Fibroblast of lung (primary cell): ENCODE measurements around the gene NCK2. TPM values are rescaled to one million over a fixed set of nuclear protein-coding genes. Genes with fewer than 3 reads are reported as not detected.

ENCODE experiments used
- DNase-seq, 2 donors: peaks; one replicate each; pipeline versions ENCODE4 v3.0.0 to v3.0.0-alpha.2; 2010; ENCODE audit warnings: low read depth in 2 of 2
- H2AFZ ChIP-seq: 2 replicates; pipeline ENCODE4 v1.5.1; 2012; ENCODE audit warnings: low read length, control low read depth, inconsistent platforms
- H3K27ac ChIP-seq: 2 replicates; pipeline ENCODE4 v1.5.1; 2011; ENCODE audit warnings: low read length, control low read depth; ENCODE audit not compliant: insufficient read depth
- H3K27me3 ChIP-seq: 2 replicates; pipeline ENCODE4 v1.5.1; 2011; ENCODE audit warnings: mild to moderate bottlenecking, low read length; ENCODE audit not compliant: control insufficient read depth, insufficient read depth
- H3K36me3 ChIP-seq: 2 replicates; pipeline ENCODE4 v1.5.1; 2011; ENCODE audit warnings: low read length; ENCODE audit not compliant: control insufficient read depth, insufficient read depth
- H3K4me1 ChIP-seq: 2 replicates; pipeline ENCODE4 v1.5.1; 2011; ENCODE audit warnings: low read length; ENCODE audit not compliant: control insufficient read depth, insufficient read depth; ENCODE audit errors: extremely low read depth
- H3K4me2 ChIP-seq: 2 replicates; pipeline ENCODE4 v1.5.1; 2011; ENCODE audit warnings: low read length, control low read depth; ENCODE audit not compliant: insufficient read depth; ENCODE audit errors: extremely low read depth
- H3K4me3 ChIP-seq, 4 experiments: fragments of 200-600 bp in 1 of 4; sonication (generic) in 1 of 4; replicated peaks in 1 of 4; 2 replicates each; pipeline ENCODE4 v1.5.1; 2011 to 2016; ENCODE audit warnings: low read length in 4 of 4, low read depth in 3 of 4, mild to moderate bottlenecking in 3 of 4, control low read depth in 2 of 4, inconsistent platforms in 1 of 4, mixed read lengths in 1 of 4; ENCODE audit not compliant: insufficient read depth in 1 of 4; ENCODE audit errors: control extremely low read depth in 1 of 4
- H3K79me2 ChIP-seq: 2 replicates; pipeline ENCODE4 v1.5.1; 2012; ENCODE audit warnings: mild to moderate bottlenecking, low read length, inconsistent platforms; ENCODE audit not compliant: control insufficient read depth, insufficient read depth
- H3K9ac ChIP-seq: 2 replicates; pipeline ENCODE4 v1.5.1; 2011; ENCODE audit warnings: mild to moderate bottlenecking, low read length, control low read depth; ENCODE audit not compliant: insufficient read depth
- H3K9me3 ChIP-seq: 2 replicates; pipeline ENCODE4 v1.5.1; 2012; ENCODE audit warnings: low read depth, low read length; ENCODE audit not compliant: control insufficient read depth, insufficient read depth
- H4K20me1 ChIP-seq: 2 replicates; pipeline ENCODE4 v1.5.1; 2011; ENCODE audit warnings: low read length; ENCODE audit not compliant: control insufficient read depth, insufficient read depth; ENCODE audit errors: extremely low read depth
- EZH2 ChIP-seq: IDR thresholded peaks from 2 replicates; pipeline ENCODE4 v1.5.1; 2012; ENCODE audit warnings: low read length, control low read depth, mild to moderate bottlenecking; ENCODE audit errors: missing control alignments
- polyA plus RNA-seq, 2 donors: library from polyadenylated mRNA; depleted of rRNA in 1 of 2; stranded (reverse) in 1 of 2; unstranded in 1 of 2; fragments of >200 nt; gene quantifications; 2 replicates each; pipeline ENCODE4 v1.2.1, GENCODE V29; 2011 to 2012; ENCODE audit warnings: missing spikeins in 1 of 2
- total RNA-seq: library from RNA; depleted of rRNA; stranded (reverse); fragments of >200 nt; gene quantifications from 2 replicates; pipeline ENCODE4 v1.2.1, GENCODE V29; 2014
- TF ChIP-seq, protein P1 (sequence below), 2 donors: IDR thresholded peaks in 1 of 2; conservative IDR thresholded peaks in 1 of 2; 1 replicate in 1 of 2; 2 replicates in 1 of 2; pipeline ENCODE4 v1.5.1; 2011 to 2012; ENCODE audit warnings: low read length in 2 of 2, control low read depth in 1 of 2, inconsistent platforms in 1 of 2, low read depth in 1 of 2, mild to moderate bottlenecking in 1 of 2

Gene NCK2
- total and polyA plus RNA-seq, 2 donors (not counting 1 experiment from before 2014, with no cell fraction given), result 25.4 to 51.3 TPM

DNA sequence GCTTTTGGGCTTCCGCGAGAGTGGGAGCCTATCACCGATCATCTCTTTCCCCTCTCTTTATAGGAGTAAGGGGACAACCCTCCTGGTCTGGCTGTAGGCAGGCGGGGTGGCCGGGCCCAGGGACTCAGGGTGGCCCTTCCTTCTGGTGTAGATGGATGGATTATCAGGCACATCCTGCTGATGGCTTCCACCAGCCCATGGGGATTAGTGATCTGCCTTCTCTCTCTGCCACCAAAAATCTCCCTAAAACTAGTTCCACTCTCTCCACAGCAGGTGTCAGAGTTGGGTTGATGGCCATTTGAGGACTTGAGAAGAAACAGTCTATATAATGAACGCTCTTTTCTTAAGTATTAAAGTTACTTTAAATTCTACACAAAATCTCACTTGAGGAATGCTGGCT is 37.4 kb downstream of the NCK2 start:
- no peak for TF ChIP-seq EZH2
- TF ChIP-seq, protein P1, sequence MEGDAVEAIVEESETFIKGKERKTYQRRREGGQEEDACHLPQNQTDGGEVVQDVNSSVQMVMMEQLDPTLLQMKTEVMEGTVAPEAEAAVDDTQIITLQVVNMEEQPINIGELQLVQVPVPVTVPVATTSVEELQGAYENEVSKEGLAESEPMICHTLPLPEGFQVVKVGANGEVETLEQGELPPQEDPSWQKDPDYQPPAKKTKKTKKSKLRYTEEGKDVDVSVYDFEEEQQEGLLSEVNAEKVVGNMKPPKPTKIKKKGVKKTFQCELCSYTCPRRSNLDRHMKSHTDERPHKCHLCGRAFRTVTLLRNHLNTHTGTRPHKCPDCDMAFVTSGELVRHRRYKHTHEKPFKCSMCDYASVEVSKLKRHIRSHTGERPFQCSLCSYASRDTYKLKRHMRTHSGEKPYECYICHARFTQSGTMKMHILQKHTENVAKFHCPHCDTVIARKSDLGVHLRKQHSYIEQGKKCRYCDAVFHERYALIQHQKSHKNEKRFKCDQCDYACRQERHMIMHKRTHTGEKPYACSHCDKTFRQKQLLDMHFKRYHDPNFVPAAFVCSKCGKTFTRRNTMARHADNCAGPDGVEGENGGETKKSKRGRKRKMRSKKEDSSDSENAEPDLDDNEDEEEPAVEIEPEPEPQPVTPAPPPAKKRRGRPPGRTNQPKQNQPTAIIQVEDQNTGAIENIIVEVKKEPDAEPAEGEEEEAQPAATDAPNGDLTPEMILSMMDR (conservative IDR thresholded peaks at IDR 0.05 in 1 of 2, IDR thresholded peaks at IDR 0.05 in 1 of 2; ENCODE audit: low read depth in 1 of 2, low read length in 2 of 2), result no peak
- Histone ChIP-seq H3K4me3 (no peak overlapping the region), H3K79me2 (peaks cover 2% of the 10 kb centered on the region), H3K36me3 (no peaks in the 10 kb centered on the region), H3K9ac (no peak overlapping the region), H3K9me3 (no peaks in the 10 kb centered on the region), H3K27me3 (no peaks in the 10 kb centered on the region), H2AFZ (no peak overlapping the region), H3K27ac (no peak overlapping the region), H3K4me1 (peaks cover 29% of the 10 kb centered on the region), H3K4me2 (no peak overlapping the region), H4K20me1 (no peaks in the 10 kb centered on the region)
- peak in 1 of 2 donors; percentile 7 for DNase-seq

- no peak for DNase-seq
- no peak overlapping the region for H3K9ac ChIP-seq
- peaks cover 33% of the 10 kb centered on the region for H3K4me1 ChIP-seq
- H3K36me3 ChIP-seq, result no peaks in the 10 kb centered on the region
- H4K20me1 ChIP-seq, result no peaks in the 10 kb centered on the region
- no peaks in the 10 kb centered on the region for H3K9me3 ChIP-seq
- H3K4me3 ChIP-seq, result no peak overlapping the region
- no peak for TF ChIP-seq EZH2
- TF ChIP-seq, protein P1 (conservative IDR thresholded peaks at IDR 0.05 in 1 of 2, IDR thresholded peaks at IDR 0.05 in 1 of 2; ENCODE audit: low read depth in 1 of 2, low read length in 2 of 2), result no peak
- no peak overlapping the region for H3K4me2 ChIP-seq
- H2AFZ ChIP-seq, result no peak overlapping the region
- H3K79me2 ChIP-seq, result peaks cover 2% of the 10 kb centered on the region
- H3K27ac ChIP-seq, result no peak overlapping the region
- no peaks in the 10 kb centered on the region for H3K27me3 ChIP-seq
Observed at GRCh38 chr2:105782646-105783045, 37.9 kb downstream of the NCK2 start.

DNA sequence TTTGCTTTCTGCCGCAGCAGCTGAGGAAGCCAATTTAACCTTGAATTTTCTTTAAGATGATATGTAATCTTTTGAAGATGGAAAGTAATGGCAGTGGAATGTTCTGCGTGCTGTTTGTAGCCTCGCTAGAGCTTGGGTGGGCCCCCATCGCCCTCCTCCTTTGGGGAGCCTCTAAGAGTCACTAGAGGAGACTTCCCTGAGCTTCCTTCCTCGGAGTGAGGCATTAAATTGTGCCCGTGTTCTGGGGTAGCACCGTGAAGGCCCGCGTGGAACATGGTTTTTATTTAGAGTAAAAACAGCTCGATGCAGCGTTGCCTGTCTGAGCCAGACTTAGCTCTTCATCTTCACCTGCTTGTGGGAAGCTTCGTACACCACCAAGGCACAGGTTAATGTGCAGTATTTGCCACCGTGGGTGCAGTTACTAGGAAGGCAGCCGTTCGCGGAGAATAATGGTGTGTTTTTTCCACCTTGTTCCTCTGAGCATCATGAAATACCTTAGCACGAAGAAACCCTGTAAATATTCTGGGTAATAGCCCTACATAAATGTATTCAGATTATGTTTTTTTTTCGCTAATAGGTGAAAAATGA is 38.5 kb downstream of the NCK2 start:
- TF ChIP-seq, protein P1 (conservative IDR thresholded peaks at IDR 0.05 in 1 of 2, IDR thresholded peaks at IDR 0.05 in 1 of 2; ENCODE audit: low read depth in 1 of 2, low read length in 2 of 2), result no peak
- TF ChIP-seq EZH2, result no peak
- peaks cover 2% of the 10 kb centered on the region for H3K79me2 ChIP-seq
- peaks cover 30% of the 10 kb centered on the region for H3K4me1 ChIP-seq
- no peaks in the 10 kb centered on the region for H3K36me3 ChIP-seq
- no peak for DNase-seq
- H3K9ac ChIP-seq, result no peak overlapping the region
- no peak overlapping the region for H3K4me3 ChIP-seq
- H3K9me3 ChIP-seq, result no peaks in the 10 kb centered on the region
- H3K27ac ChIP-seq, result peak overlapping the region; percentile 9
- H3K4me2 ChIP-seq, result no peak overlapping the region
- H4K20me1 ChIP-seq, result no peaks in the 10 kb centered on the region
- no peak overlapping the region for H2AFZ ChIP-seq
- no peaks in the 10 kb centered on the region for H3K27me3 ChIP-seq
